ENCODE measurements around the gene TIPIN. TPM values are rescaled to one million over a fixed set of nuclear protein-coding genes. Genes with fewer than 3 reads are reported as not detected.
"Not testable (repeated sequence)": the region's sequence is repeated elsewhere in the genome, so short reads cannot be mapped to it uniquely, and the experiment has no call there.

The TIPIN gene
- total RNA-seq, 1 donor from 2014 or later = 2.8 TPM

DNA sequence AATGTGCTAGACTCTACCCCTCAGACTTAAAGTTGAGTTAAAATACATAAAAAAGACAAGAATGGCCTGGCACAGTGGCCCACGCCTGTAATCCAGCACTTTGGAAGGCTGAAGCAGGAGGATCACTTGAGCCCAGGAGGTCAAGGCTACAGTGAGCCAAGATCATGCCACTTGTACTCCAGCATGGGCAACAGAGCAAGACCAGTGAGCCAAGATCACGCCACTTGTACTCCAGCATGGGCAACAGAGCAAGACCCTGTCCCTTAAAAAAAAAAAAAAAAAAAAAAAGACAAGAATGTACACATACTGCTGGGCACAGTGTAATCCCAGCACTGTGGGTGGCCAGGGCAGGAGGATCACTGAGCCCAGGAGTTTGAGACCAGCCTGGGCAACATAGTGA, 45.7 kb downstream of the TIPIN start:
- no peak for DNase-seq (ENCODE audit: missing footprints)
- no peak for ATAC-seq
- intact Hi-C loops (cut with DNase I) = no loop called here

DNA sequence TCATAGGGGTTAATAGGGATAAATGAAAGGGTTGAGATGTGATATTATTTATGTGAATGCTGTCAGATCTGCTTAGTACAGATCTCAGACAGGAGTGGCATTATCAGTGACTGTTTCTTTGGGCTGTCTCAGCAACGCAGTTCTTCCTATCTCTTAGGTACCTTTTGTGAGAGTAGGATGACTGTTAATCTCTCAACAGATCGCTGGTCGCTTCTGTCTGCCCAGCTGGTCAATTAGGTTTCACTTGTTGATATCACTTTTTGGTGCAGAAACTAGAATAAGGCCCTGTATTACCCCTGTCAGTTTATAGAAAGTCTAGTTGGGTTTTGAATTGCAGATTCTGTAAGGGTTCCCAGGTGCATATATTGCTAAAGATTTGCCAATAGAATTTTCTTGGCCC, 46.7 kb downstream of the TIPIN start:
- intact Hi-C loops (cut with DNase I) = no loop called here
- ATAC-seq (no peak), DNase-seq (ENCODE audit: missing footprints) (no peak)

DNA sequence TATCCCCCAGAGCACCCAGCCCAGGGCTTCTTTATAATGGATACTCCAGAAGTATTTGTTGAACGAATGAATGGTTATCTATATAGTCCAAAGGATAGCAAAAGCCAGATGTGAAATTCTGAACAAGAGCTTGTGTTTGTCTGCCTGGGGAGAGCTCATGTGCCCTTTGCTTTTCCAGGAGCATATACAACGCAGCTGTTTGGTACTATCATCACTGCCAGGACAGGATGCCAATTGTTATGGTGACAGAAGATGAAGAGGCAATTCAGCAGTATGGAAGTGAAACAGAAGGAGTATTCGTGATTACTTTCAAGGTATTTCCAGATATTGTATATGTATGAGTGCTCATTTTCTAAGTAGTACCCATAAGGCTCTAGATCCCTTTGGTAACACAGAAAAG, 48.0 kb downstream of the TIPIN start:
- intact Hi-C loops (cut with DNase I) = no loop called here
- ATAC-seq = no peak
- DNase-seq (ENCODE audit: missing footprints) = no peak

DNA sequence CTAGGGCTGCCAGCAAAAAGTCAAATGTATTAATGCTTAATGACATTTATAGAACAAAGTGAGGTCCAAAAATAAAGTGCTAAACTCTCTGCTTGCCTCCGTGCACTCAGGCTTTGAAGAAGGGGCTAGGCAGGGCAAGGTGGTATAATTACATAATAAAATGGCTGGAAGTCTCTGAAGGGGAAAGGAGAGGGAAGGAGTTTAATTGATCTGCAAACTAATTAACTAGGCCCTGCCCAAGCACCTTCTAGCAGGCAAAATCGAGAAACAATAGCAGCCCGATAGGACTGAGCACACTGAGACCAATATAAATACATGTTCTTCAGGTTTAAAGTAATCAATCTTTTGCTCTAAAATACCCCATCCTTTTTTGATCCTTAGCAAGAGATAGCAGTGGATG, 50.1 kb downstream of the TIPIN start:
- no peak for ATAC-seq
- intact Hi-C loops (cut with DNase I) = no loop called here

DNA sequence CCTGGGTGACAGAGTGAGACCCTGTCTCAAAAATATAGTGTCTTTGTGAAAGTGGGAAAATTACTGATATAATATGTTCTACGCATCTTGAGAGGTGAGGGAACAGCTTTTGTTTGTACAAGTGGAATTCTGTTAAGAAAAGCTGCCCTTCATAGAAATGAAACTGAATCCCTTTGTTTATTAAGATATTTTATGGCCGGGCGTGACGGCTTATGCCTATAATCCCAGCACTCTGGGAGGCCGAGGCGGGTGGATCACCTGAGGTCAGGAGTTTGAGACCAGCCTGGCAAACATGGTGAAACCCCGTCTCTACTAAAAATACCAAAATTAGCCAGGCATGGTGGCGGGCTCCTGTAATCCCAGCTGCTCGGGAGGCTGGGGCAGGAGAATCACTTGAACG, 52.1 kb downstream of the TIPIN start:
- ATAC-seq; intact Hi-C loops (cut with DNase I): not testable (repeated sequence)

More for the DNA sequence above, 50.1 kb downstream of the TIPIN start:
- no peak for DNase-seq (ENCODE audit: missing footprints)

DNA sequence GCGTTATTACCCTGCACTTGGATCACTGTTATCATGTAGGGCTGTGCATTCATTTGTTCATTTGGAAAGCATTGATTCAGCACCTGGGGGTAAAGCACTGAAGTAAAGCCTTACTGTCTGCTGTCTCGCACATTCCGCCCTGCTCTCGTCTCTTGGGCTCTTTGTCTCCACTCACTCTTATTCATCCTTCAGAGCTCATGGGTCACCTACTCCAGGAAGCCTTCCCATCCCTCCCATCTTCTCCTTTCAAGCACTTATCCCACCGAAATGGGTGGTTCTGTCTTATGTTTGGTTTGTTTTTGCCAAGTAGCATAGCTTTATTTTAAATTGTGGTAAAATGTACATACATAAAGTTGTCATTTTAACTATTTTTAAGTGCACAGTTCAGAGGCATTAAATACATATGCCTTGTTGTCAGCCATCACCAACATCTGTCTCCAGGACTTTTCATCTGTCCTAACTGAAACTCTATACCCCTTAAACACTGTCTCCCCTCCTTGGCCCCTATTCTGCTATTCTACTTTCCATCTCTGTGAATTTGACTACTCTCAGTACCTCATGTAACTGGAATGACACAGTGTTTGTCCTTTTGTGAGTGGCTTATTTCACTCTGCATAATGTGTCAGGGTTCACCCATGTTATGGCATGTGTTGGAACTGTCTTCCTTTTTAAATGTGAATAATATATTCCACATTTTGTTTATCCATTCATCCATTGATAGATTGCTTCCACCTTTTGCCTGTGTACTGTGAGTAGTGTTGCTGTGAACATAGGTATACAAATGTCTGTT, 53.8 kb downstream of the TIPIN start:
- DNase-seq (ENCODE audit: missing footprints) (no peak), ATAC-seq (no peak)
- intact Hi-C loops (cut with DNase I) = no loop called here

More for the DNA sequence above, 52.1 kb downstream of the TIPIN start:
- DNase-seq (ENCODE audit: missing footprints) = not testable (repeated sequence)

DNA sequence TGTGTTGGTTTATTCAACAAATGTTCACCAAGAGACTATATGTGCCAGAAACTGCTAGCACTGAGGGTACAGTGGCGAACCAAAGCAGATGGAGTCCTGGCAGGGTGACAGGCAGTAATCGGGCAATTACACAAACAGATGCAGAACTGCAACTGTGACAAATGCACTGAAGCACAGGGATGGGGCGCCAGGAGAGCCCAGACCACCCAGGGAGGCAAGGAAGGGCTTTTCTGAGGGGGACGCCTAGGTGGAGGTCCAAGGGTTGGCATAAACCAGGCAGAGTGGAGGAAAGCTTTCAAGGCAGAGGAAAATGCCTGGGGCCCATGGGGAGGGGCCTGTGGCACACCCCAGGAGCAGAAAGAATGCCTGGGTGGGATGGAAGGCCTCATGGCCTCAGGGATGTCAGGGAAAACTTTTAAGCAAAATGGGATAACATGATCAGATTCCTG, 57.7 kb downstream of the TIPIN start:
- ATAC-seq = no peak
- no peak for DNase-seq (ENCODE audit: missing footprints)
- intact Hi-C loops (cut with DNase I) = no loop called here

DNA sequence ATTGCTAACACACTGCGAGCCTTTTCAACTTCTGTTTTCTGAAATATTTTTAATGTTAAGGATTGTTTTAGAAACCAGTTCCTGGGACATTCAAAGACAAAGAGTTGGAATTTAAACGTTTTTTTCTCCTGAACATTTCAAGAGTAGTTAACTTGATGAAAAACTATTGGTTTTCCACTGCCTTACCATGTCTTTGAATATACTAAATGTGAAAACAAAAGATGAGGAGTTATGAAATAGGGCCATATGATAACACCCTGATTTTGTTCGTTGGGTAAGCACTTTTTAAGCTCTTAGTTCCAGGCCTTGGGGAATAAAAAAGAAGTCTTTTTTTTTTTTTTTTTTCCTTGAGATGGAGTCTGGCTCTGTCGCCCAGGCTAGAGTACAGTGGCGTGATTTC, 60.3 kb downstream of the TIPIN start:
- intact Hi-C loops (cut with DNase I) = no loop called here
- no peak for ATAC-seq
- no peak for DNase-seq (ENCODE audit: missing footprints)

DNA sequence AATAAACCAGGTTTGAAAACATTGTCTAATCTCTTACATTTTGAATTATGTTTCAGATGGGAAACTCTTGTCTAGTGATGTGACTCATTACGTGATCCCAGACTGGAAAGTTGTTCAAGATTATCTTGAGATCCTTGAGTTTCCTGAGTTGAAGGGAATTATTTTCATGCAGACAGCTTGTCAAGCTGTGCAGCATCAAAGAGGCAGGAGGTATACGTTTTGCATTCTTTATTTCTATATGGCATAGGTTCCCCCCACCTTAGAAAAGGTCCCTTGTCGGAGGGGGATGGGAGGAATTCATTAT, 61.6 kb downstream of the TIPIN start:
- DNase-seq (ENCODE audit: missing footprints) (no peak), ATAC-seq (no peak)
- intact Hi-C loops (cut with DNase I) = loop anchor here (5.0 kb wide), 1 partner anchor 202 kb away; the partner anchor contains the start of gene SNAPC5

DNA sequence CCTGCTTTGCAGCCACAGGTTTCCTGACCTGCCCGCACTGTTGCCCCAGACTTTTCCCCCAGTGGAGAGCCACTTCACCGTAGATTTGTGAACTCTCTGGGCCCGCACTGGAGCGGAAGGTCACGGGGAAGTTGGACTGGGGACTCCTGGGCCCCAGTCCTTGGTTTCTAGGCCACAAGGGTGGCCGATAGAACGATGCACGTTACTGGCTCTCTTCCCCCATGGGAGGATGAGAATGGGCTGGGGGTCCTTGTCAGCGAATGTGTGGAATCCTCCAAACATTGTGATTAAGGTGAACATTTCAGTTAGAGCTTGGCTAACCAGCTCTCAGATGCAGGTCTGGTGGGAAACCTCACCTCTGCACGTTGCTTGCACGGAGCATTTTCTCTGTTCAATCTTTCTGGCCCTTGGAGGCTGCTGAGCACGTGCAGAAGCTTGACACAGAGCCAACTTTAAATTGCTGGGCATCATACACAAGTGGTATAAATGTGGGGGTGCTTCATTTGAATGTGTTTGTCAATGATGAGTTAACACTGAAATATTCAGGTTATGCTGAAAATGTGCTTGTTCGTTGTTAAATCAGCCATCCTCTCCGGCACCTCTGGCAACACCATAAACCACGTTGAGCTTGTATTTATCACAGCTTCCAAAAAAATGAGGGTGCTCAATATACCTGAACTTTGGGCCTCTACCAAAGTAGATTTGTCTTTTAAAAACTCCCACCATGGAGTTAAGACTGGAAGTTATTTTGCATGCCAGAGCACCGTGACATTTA, 62.1 kb downstream of the TIPIN start:
- ATAC-seq (peak; percentile 51), DNase-seq (ENCODE audit: missing footprints) (no peak)
- intact Hi-C loops (cut with DNase I) = loop anchor here (5.0 kb wide), 1 partner anchor 203 kb away; the partner anchor contains the start of gene SNAPC5

DNA sequence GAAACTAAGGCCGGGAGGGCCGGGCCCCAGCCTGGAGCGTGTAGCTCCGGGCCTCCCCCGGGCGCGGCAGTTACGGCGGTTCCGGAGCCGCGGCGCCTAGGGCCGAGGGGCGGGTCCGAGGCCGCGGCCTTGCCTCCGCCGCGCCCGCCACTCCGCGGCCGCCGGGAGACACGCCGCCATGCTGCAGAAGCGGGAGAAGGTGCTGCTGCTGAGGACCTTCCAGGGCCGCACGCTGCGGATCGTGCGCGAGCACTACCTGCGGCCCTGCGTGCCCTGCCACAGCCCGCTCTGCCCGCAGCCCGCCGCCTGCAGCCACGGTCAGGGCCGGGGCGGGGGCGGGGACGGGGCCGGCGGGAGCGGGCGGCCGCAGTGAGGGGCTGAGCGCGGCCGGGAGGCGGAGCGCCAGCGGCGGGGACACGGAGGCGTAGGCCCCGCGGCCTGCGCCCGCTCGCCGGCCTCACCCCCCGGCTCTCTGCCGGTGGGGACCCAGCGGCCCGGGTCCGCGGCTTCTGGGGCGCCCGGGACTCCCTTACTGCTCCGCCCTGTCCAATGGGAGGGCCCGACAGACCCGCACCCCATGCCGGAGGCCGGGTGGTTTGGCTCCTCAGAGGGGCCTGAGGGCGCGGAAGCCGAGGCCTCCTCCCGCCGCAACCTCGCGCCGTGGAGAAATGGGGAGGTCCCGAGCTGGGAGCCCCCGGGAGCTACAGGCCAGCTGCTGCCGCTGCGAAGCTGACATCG, 62.9 kb downstream of the TIPIN start, which contains the start of gene DIS3L:
TSS of gene DIS3L (plus strand) at position 150 of the 738 bp plus-strand sequence. CDS start at position 179, 29 bp downstream.
- intact Hi-C loops (cut with DNase I) = loop anchor here (5.0 kb wide), 1 partner anchor 204 kb away; the partner anchor contains the start of gene SNAPC5
- DNase-seq (ENCODE audit: missing footprints) = peak; percentile 88
- ATAC-seq = peak; percentile 91

DNA sequence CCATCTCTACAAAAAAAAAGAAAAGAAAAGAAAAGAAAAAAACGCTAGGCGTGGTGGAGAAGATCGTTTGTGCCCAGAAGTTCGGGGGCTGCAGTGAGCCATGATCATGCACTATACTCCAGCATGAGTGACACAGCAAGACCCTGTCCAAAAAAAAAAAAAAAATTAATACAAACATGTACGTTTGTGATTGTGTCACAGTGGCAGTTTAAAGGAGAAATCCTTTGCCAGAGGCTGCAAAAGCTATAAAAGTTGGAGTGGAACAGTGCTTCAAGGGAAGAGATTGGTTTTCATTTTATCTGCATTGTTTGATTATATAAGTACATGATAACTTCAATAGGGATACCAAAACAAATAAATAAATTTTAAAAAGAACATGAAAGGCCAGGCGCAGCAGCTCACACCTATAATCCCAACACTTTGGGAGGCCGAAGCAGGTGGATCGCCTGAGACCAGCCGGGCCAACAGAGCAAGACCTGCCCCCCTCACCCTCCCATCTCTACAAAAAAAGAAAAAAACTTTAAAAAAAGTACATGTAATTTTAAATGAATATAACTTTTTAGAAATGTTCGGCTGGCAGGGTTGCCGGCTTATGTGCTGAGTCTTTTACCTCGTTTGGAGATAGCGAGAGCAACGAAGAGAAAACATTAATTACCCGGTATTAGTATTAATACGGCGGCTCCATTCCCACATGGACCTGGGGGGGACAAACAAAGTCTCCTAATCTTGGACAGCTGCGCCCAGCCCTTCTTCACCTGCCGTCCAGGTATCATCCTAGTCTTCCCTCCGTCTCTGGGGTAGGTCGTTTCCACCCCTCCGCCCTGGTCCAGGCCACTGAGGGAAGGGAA, 63.7 kb downstream of the TIPIN start:
- ATAC-seq (peak; percentile 32), DNase-seq (ENCODE audit: missing footprints) (no peak)
- intact Hi-C loops (cut with DNase I) = loop anchor here (5.0 kb wide), 1 partner anchor 205 kb away; the partner anchor contains the start of gene SNAPC5

DNA sequence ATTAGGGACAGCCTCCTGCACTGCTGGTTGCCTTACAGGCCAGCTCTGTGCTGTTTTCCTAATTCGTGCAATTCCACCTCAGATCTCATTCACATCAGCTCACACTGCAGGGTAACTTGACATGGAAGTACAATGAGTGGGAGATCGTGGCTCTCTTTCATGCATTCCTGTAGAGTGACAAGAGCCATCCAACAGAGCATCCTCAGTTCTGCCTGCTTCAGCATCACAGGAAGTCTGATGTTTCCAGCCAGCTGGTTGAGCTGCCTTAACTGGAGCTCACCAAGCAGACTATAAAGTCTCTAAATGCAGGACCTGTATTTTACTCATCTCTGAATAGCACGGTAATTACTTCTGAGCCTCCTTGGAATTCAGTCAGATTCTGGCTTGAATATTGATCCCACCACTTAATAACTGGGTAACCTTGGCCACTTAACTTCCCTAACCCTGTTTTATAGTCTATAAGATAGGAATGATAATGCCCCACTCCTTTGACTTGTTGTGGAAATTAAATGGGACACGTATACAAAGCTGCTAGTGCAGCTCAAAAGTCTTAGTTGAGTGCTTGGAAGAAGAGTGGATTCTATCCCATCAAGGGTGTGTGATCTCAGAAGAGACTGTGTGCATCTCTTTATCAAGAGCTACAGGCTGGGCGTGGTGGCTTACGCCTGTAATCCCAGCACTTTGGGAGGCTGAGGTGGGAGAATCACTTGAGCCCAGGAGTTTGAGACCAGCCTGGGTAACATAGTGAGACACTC, 64.5 kb downstream of the TIPIN start:
- intact Hi-C loops (cut with DNase I) = loop anchor here (5.0 kb wide), 1 partner anchor 205 kb away; the partner anchor contains the start of gene SNAPC5
- DNase-seq (ENCODE audit: missing footprints) (no peak), ATAC-seq (no peak)

DNA sequence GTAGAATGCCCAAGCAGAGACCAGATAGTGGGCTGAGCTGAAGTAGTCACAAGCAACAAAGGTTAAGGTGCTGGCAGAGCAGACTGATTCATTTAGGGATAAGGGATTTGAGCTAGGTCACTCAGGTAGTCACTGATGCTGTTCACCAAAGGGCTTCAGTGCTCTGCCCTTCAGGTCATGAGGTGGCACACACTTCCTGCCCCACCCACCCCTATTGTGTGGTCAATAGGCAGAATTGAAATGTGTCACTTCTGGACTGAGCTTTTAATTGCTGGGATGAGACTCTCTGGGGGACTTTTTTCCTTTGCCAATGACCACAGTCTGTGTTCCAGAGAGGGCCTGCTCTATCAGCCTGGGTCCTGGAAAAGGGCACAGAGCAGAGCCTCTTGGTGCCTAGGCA, 66.0 kb downstream of the TIPIN start:
- DNase-seq (ENCODE audit: missing footprints) (no peak), ATAC-seq (no peak)
- intact Hi-C loops (cut with DNase I) = loop anchor here (5.0 kb wide), 1 partner anchor 207 kb away; the partner anchor contains the start of gene SNAPC5

DNA sequence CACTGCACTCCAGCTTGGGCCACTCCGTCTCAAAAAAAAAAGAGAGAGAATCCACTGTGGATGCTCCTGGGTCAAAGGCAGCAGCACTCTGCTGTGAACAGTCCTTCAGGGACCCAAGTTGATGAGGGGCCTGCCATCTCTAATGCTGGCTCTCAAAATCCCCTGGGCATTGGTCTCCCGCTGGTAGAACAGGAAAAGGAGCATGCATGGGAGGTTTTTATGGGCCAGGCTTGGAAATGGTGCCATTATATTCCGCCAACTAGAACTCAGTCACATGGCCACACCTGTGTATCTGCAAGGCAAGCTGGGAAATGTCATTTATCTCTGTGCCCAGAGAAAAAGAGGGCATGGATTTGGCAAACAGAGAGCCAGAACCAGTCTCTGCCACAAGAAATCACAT, 66.5 kb downstream of the TIPIN start:
- intact Hi-C loops (cut with DNase I) = loop anchor here (5.0 kb wide), 1 partner anchor 207 kb away; the partner anchor contains the start of gene SNAPC5
- no peak for DNase-seq (ENCODE audit: missing footprints)

DNA sequence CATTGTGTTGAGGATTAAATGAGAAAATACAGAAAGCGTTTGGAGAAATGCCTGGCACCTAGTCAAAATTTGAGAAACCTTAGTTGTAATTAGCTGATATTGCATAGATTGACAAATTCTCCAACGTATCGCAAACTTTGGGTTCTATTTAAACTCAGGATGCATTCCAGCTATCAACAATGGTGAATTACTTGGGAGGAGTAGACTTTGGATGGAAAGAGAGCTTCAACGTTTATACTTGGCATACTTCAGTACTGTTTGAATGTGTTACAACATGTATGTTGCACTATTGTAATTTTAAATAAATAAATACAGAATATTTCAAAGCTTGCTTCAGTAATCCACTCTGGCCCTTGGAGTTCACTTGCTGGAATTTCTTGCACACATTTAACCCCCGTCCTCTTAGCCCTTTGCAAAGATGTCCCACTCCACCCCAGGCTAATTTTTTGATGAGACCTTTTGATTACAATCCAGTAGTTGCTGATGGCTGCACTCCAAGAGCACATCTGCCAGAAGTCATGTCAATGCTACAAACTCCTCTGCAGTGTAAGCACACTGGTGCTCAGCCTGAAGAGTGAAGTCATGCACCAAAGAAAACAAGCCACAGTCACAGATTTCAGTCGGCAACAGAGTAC, 67.8 kb downstream of the TIPIN start:
- DNase-seq (ENCODE audit: missing footprints) = no peak
- intact Hi-C loops (cut with DNase I) = loop anchor here (5.0 kb wide), 1 partner anchor 306 kb away; no protein-coding TSS in a partner anchor
- ATAC-seq = no peak

More for the DNA sequence above, 66.5 kb downstream of the TIPIN start:
- ATAC-seq = no peak

DNA sequence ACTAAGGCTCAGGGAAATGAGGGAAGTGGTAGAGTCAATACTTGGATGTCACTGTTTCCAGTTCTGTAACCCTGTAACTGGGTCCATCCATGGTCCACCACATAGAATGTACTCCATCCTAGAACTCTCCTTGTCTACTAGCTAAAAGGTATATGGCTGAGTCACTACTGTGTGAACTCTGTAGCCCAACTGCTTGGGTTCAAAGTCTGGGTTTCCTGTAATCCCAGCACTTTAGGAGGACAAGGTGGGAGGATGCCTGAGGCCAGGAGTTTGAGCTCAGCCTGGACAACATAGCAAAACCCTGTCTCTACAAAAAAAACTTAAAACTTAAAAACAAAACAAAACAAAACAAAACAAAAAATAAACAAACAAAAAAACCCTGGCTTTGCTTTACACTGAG, 68.4 kb downstream of the TIPIN start:
- intact Hi-C loops (cut with DNase I) = loop anchor here (5.0 kb wide), 1 partner anchor 306 kb away; no protein-coding TSS in a partner anchor
- ATAC-seq = no peak
- no peak for DNase-seq (ENCODE audit: missing footprints)
